GM23338 (cell line): Measurements from ENCODE around the gene TBC1D16. TPM values are rescaled to one million over a fixed set of nuclear protein-coding genes. Genes with fewer than 3 reads are reported as not detected.

ENCODE experiments used
- EZH2 ChIP-seq: fragments of 200-600 bp; sonication (generic); IDR thresholded peaks from one replicate; pipeline ENCODE4 v1.8.0; 2017; ENCODE audit warnings: antibody characterized with exemption, mild to moderate bottlenecking, low read depth; ENCODE audit not compliant: unreplicated experiment
- EZH2phosphoT487 ChIP-seq: fragments of 200-600 bp; sonication (generic); IDR thresholded peaks from one replicate; pipeline ENCODE4 v1.8.1; 2018; ENCODE audit warnings: antibody characterized with exemption; ENCODE audit not compliant: unreplicated experiment
- JUNB ChIP-seq: IDR thresholded peaks from one replicate; pipeline ENCODE4 v1.6.1; 2016; ENCODE audit warnings: antibody characterized with exemption; ENCODE audit not compliant: unreplicated experiment
- NANOG ChIP-seq: IDR thresholded peaks from 2 replicates; pipeline ENCODE4 v1.6.1; 2016; ENCODE audit warnings: antibody characterized with exemption, borderline replicate concordance
- POLR2AphosphoS5 ChIP-seq: IDR thresholded peaks from 2 replicates; pipeline ENCODE4 v1.6.1; 2016; ENCODE audit warnings: antibody characterized with exemption, low read depth
- STAT1 ChIP-seq: IDR thresholded peaks from one replicate; pipeline ENCODE4 v1.6.1; 2016; ENCODE audit warnings: antibody characterized with exemption; ENCODE audit not compliant: unreplicated experiment
- ZNF114 ChIP-seq: fragments of 250-450 bp; sonication (Bioruptor Pico); IDR thresholded peaks from 2 replicates; pipeline ENCODE4 v1.5.0; 2020; ENCODE audit warnings: mild to moderate bottlenecking, moderate library complexity
- ZNF331 ChIP-seq: fragments of 250-450 bp; sonication (Bioruptor Pico); IDR thresholded peaks from 2 replicates; pipeline ENCODE4 v1.5.0; 2020; ENCODE audit warnings: low read depth, mild to moderate bottlenecking, moderate library complexity
- ZNF462 ChIP-seq: fragments of 250-450 bp; sonication (Bioruptor Pico); IDR thresholded peaks from 2 replicates; pipeline ENCODE4 v1.5.0; 2020; ENCODE audit warnings: mild to moderate bottlenecking, moderate library complexity
- polyA plus RNA-seq: library from polyadenylated mRNA; unstranded; fragments of >200 nt; fragmentation: Nextera tagmentation; extraction: Ambion mirVana; gene quantifications from 2 replicates; pipeline ENCODE4 v1.2.1, GENCODE V29; 2016
- total RNA-seq: library from RNA; depleted of rRNA; stranded (reverse); fragments of >200 nt; shearing (Covaris generic); gene quantifications from 2 replicates; pipeline ENCODE4 v1.2.3, GENCODE V29; 2014
- TF ChIP-seq, protein P1 (sequence below): IDR thresholded peaks from one replicate; pipeline ENCODE4 v1.6.1; 2018; ENCODE audit warnings: antibody characterized with exemption; ENCODE audit not compliant: unreplicated experiment
- TF ChIP-seq, protein P2 (sequence below): IDR thresholded peaks from 2 replicates; pipeline ENCODE4 v1.6.1; 2016; ENCODE audit warnings: antibody characterized with exemption

TBC1D16 gene
- total and polyA plus RNA-seq, 2 experiments from 2014 or later: 16.7 to 104 TPM

DNA sequence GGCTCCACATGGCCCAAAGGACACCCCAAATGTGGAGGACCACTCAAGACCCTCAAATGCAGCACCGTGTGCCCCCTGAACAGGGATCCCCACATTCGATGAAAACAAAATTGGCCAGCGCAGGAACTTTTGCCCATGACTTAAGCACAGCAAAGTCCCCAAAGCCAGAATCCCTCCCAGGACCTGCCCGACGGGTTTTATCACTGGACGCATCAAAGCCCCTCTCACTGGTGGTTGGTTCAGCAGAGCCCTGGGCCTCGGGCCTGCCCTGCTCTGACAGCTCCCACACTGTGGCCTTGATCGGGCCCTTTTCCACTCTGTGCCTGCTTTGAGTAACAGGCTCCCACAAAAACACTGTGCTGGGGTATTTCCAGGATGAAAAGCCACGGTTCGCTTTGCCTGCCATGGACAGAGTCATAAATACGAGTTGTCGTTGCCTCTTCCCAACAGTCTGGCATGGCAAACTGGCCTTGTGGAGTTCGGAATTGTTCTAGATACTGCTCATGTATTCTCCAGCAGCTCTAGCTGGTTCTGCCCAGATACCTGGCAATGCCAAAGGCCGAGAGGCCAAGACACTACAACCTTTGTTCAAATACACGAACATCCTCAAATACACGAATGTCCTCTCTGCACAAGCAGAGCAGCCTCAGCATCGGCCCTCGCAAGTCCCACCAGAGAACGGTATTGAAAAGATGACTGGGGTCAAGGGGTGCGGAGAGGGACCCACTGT, 46.4 kb downstream of the TBC1D16 start (continued):
- TF ChIP-seq ZNF462 (CRISPR knock-in tag) (no peak), EZH2phosphoT487 (no peak), EZH2 (no peak), STAT1 (no peak), POLR2AphosphoS5 (no peak), ZNF331 (CRISPR knock-in tag) (no peak), ZNF114 (no peak), JUNB (no peak), NANOG (no peak)
- TF ChIP-seq, protein P1, sequence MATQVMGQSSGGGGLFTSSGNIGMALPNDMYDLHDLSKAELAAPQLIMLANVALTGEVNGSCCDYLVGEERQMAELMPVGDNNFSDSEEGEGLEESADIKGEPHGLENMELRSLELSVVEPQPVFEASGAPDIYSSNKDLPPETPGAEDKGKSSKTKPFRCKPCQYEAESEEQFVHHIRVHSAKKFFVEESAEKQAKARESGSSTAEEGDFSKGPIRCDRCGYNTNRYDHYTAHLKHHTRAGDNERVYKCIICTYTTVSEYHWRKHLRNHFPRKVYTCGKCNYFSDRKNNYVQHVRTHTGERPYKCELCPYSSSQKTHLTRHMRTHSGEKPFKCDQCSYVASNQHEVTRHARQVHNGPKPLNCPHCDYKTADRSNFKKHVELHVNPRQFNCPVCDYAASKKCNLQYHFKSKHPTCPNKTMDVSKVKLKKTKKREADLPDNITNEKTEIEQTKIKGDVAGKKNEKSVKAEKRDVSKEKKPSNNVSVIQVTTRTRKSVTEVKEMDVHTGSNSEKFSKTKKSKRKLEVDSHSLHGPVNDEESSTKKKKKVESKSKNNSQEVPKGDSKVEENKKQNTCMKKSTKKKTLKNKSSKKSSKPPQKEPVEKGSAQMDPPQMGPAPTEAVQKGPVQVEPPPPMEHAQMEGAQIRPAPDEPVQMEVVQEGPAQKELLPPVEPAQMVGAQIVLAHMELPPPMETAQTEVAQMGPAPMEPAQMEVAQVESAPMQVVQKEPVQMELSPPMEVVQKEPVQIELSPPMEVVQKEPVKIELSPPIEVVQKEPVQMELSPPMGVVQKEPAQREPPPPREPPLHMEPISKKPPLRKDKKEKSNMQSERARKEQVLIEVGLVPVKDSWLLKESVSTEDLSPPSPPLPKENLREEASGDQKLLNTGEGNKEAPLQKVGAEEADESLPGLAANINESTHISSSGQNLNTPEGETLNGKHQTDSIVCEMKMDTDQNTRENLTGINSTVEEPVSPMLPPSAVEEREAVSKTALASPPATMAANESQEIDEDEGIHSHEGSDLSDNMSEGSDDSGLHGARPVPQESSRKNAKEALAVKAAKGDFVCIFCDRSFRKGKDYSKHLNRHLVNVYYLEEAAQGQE: no peak
- TF ChIP-seq, protein P2, sequence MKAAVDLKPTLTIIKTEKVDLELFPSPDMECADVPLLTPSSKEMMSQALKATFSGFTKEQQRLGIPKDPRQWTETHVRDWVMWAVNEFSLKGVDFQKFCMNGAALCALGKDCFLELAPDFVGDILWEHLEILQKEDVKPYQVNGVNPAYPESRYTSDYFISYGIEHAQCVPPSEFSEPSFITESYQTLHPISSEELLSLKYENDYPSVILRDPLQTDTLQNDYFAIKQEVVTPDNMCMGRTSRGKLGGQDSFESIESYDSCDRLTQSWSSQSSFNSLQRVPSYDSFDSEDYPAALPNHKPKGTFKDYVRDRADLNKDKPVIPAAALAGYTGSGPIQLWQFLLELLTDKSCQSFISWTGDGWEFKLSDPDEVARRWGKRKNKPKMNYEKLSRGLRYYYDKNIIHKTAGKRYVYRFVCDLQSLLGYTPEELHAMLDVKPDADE: no peak
